ENCODE results near the gene NMB. TPM values are rescaled to one million over a fixed set of nuclear protein-coding genes. Genes with fewer than 3 reads are reported as not detected.

The NMB gene
- polyA plus RNA-seq, 1 of the 3 experiments (the other 2 are of a cell fraction): 6.5 TPM

DNA sequence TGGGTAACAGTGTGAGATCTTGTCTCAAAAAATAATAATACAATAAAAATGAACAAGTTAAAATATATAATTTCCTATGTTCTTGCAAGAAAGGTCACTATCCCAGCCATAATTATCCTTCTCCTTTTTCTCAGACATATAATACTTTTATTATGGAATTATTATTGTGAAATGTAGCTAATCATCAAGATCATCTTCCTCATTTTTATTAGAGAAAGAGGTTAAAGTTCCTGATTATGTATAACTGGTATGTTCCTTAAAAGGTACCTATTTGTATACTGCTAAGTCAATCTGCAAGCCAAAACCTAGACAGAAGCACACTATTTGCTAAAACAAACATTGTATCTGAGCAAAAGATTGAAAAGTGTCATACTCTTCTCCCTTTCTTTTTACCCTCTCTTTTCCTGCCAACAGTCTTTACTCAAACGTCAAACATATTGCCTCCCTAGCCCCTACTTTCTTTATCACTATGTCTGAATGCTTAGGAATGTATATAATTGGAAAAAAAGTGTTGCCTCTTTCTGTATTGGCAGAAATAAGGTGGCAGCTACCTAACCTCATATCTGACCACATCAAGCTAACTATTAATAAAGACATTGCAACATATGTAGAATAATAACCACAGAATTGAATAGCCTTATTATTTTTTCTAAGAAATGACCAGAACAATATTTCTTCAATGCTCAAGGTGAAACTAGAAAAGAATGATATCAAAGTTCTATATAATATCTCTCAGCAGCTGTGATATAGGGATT is 39.4 kb upstream of the NMB start:
- peaks cover 16% of the 10 kb centered on the region for H3F3A ChIP-seq (replicated peaks; ENCODE audit: insufficient read depth)
- TF ChIP-seq, protein P1, sequence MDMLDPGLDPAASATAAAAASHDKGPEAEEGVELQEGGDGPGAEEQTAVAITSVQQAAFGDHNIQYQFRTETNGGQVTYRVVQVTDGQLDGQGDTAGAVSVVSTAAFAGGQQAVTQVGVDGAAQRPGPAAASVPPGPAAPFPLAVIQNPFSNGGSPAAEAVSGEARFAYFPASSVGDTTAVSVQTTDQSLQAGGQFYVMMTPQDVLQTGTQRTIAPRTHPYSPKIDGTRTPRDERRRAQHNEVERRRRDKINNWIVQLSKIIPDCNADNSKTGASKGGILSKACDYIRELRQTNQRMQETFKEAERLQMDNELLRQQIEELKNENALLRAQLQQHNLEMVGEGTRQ (IDR thresholded peaks at IDR 0.05; ENCODE audit: borderline replicate concordance, low read depth, low read length): no peak
- TF ChIP-seq, protein P2, sequence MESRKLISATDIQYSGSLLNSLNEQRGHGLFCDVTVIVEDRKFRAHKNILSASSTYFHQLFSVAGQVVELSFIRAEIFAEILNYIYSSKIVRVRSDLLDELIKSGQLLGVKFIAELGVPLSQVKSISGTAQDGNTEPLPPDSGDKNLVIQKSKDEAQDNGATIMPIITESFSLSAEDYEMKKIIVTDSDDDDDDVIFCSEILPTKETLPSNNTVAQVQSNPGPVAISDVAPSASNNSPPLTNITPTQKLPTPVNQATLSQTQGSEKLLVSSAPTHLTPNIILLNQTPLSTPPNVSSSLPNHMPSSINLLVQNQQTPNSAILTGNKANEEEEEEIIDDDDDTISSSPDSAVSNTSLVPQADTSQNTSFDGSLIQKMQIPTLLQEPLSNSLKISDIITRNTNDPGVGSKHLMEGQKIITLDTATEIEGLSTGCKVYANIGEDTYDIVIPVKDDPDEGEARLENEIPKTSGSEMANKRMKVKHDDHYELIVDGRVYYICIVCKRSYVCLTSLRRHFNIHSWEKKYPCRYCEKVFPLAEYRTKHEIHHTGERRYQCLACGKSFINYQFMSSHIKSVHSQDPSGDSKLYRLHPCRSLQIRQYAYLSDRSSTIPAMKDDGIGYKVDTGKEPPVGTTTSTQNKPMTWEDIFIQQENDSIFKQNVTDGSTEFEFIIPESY (IDR thresholded peaks at IDR 0.05; ENCODE audit: borderline replicate concordance, low read depth): no peak
- no peak for TF ChIP-seq TCF12 (IDR thresholded peaks at IDR 0.05)
- no peak for TF ChIP-seq EP300 (IDR thresholded peaks at IDR 0.05; ENCODE audit: borderline replicate concordance in 1 of 2, low read depth in 1 of 2, low read length in 1 of 2)
- no peak for TF ChIP-seq RXRA (IDR thresholded peaks at IDR 0.05; ENCODE audit: borderline replicate concordance, low read depth)
- TF ChIP-seq TEAD4 (IDR thresholded peaks at IDR 0.05; ENCODE audit: borderline replicate concordance, insufficient read depth): no peak
- TF ChIP-seq JUND (IDR thresholded peaks at IDR 0.05): no peak
- TF ChIP-seq POLR2AphosphoS5 (IDR thresholded peaks at IDR 0.05; ENCODE audit: low read depth, low read length): no peak
- TF ChIP-seq, protein P3, sequence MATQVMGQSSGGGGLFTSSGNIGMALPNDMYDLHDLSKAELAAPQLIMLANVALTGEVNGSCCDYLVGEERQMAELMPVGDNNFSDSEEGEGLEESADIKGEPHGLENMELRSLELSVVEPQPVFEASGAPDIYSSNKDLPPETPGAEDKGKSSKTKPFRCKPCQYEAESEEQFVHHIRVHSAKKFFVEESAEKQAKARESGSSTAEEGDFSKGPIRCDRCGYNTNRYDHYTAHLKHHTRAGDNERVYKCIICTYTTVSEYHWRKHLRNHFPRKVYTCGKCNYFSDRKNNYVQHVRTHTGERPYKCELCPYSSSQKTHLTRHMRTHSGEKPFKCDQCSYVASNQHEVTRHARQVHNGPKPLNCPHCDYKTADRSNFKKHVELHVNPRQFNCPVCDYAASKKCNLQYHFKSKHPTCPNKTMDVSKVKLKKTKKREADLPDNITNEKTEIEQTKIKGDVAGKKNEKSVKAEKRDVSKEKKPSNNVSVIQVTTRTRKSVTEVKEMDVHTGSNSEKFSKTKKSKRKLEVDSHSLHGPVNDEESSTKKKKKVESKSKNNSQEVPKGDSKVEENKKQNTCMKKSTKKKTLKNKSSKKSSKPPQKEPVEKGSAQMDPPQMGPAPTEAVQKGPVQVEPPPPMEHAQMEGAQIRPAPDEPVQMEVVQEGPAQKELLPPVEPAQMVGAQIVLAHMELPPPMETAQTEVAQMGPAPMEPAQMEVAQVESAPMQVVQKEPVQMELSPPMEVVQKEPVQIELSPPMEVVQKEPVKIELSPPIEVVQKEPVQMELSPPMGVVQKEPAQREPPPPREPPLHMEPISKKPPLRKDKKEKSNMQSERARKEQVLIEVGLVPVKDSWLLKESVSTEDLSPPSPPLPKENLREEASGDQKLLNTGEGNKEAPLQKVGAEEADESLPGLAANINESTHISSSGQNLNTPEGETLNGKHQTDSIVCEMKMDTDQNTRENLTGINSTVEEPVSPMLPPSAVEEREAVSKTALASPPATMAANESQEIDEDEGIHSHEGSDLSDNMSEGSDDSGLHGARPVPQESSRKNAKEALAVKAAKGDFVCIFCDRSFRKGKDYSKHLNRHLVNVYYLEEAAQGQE (IDR thresholded peaks at IDR 0.05; ENCODE audit: low read depth, low read length): no peak
- TF ChIP-seq TAF1 (IDR thresholded peaks at IDR 0.05; ENCODE audit: borderline replicate concordance, low read depth, low read length): no peak
- peaks cover 100% of the 10 kb centered on the region for H3K79me2 ChIP-seq (ENCODE audit: insufficient read depth)
- no peak overlapping the region for H3K9ac ChIP-seq
- CTCF ChIA-PET: interaction anchor here (1.0 to 1.4 kb wide), 2 partner anchors 12 to 39 kb away, joined by 3 read pairs; no protein-coding TSS in a partner anchor
- H3K4me3 ChIP-seq (ENCODE audit: low read depth in 2 of 2, low read length in 1 of 2): no peak overlapping the region
- peaks cover 0 to 8% of the 10 kb centered on the region in 2 experiments for H3K36me3 ChIP-seq (replicated peaks in 1 of 2; ENCODE audit: control insufficient read depth in 1 of 2, insufficient read depth in 2 of 2, low read length in 1 of 2)
- H3K9me3 ChIP-seq: no peaks in the 10 kb centered on the region
- peaks cover 82% of the 10 kb centered on the region for H4K20me1 ChIP-seq (ENCODE audit: insufficient read depth)
- POLR2A ChIA-PET: no interaction called here
- no peaks in the 10 kb centered on the region for H3K4me1 ChIP-seq (ENCODE audit: control insufficient read depth in 1 of 2, insufficient read depth in 2 of 2, low read depth in 1 of 2, low read length in 1 of 2)
- no peak overlapping the region for H3K4me2 ChIP-seq
- no peaks in the 10 kb centered on the region for H3K9me2 ChIP-seq
- no peak overlapping the region for H2AFZ ChIP-seq (ENCODE audit: low read depth)
- no peak overlapping the region for H3K27ac ChIP-seq (ENCODE audit: low read depth in 2 of 2, low read length in 1 of 2)
- DNase-seq: no peak
- WGBS (ENCODE audit: low lambda C conversion rate): 69% methylated on average over 1 of the region's 1 CpG
- H3K27me3 ChIP-seq (ENCODE audit: insufficient read depth): no peaks in the 10 kb centered on the region

All from SK-N-SH (cell line).